Endodermal cell (in vitro differentiated cells): ENCODE data around the gene CNTFR. TPM values are rescaled to one million over a fixed set of nuclear protein-coding genes. Genes with fewer than 3 reads are reported as not detected.
A peak's percentile ranks its signal among the peaks of the same experiment; 100 is the strongest.

ENCODE experiments used
- DNase-seq: peaks from one replicate; pipeline ENCODE4 v3.0.0-alpha.2; 2017
- H3K27ac ChIP-seq: 2 replicates; pipeline ENCODE4 v1.5.1; 2013; ENCODE audit warnings: mild to moderate bottlenecking, low read depth, low read length, moderate library complexity
- H3K27me3 ChIP-seq: 2 replicates; pipeline ENCODE4 v1.6.1; 2013; ENCODE audit warnings: mild to moderate bottlenecking, low read length, moderate library complexity; ENCODE audit not compliant: insufficient read depth, control insufficient read depth, poor library complexity, severe bottlenecking
- H3K36me3 ChIP-seq: 2 replicates; pipeline ENCODE4 v1.7.0; 2013; ENCODE audit warnings: mild to moderate bottlenecking, low read length, moderate library complexity; ENCODE audit not compliant: control insufficient read depth, insufficient read depth
- H3K4me1 ChIP-seq: one replicate; pipeline ENCODE4 v1.7.0; 2013; ENCODE audit warnings: low read length; ENCODE audit not compliant: control insufficient read depth, insufficient read depth
- H3K4me3 ChIP-seq: 2 replicates; pipeline ENCODE4 v1.5.1; 2013; ENCODE audit warnings: mild to moderate bottlenecking, low read length, moderate library complexity
- H3K9ac ChIP-seq: 2 replicates; pipeline ENCODE4 v1.6.1; 2013; ENCODE audit warnings: mild to moderate bottlenecking, low read length, moderate library complexity; ENCODE audit not compliant: poor library complexity, severe bottlenecking; ENCODE audit errors: extremely low read depth
- H3K9me3 ChIP-seq: 2 replicates; pipeline ENCODE4 v1.6.1; 2013; ENCODE audit warnings: mild to moderate bottlenecking, low read length, moderate library complexity; ENCODE audit not compliant: control insufficient read depth
- H3K27ac Mint-ChIP-seq: 2 replicates; pipeline ENCODE4 v1.8.0; 2020; ENCODE audit warnings: mixed read lengths
- H3K27me3 Mint-ChIP-seq: 2 replicates; pipeline ENCODE4 v1.8.0; 2021; ENCODE audit warnings: mild to moderate bottlenecking, mixed read lengths; ENCODE audit not compliant: insufficient read depth
- H3K36me3 Mint-ChIP-seq: 2 replicates; pipeline ENCODE4 v1.8.0; 2020; ENCODE audit warnings: low read depth, mixed read lengths
- H3K4me1 Mint-ChIP-seq: 2 replicates; pipeline ENCODE4 v1.8.0; 2020; ENCODE audit warnings: mixed read lengths
- H3K4me3 Mint-ChIP-seq: 2 replicates; pipeline ENCODE4 v1.8.0; 2020; ENCODE audit warnings: mild to moderate bottlenecking, moderate library complexity, mixed read lengths
- H3K9me3 Mint-ChIP-seq: 2 replicates; pipeline ENCODE4 v1.8.0; 2020; ENCODE audit warnings: mild to moderate bottlenecking, mixed read lengths
- CTCF ChIP-seq: fragments of 200-600 bp; sonication (generic); conservative IDR thresholded peaks from 2 replicates; pipeline ENCODE4 v1.5.0; 2021; ENCODE audit warnings: antibody characterized with exemption, mild to moderate bottlenecking
- WGBS, 2 experiments: methylation state at CpG; one replicate each; pipeline versions ENCODE4 v1.1.5 to v1.1.7; 2013; ENCODE audit warnings: missing lambda C conversion rate in 2 of 2, mixed read lengths in 1 of 2; ENCODE audit not compliant: insufficient coverage in 1 of 2, insufficient read length in 1 of 2; 5-methylcytosine and 5-hydroxymethylcytosine counted together
- total RNA-seq, 2 donors: library from RNA; stranded (reverse); fragmentation: NEBNext Ultra II Directional in 1 of 2; extraction: Animal tissue kit (Norgen Biotek cat#: 25700) in 1 of 2; gene quantifications; 2 replicates in 1 of 2; 3 replicates in 1 of 2; pipeline ENCODE4 v1.2.1, GENCODE V29; 2021

CNTFR gene
- total RNA-seq, 2 donors from 2014 or later, result 0.53 to 1.6 TPM

DNA sequence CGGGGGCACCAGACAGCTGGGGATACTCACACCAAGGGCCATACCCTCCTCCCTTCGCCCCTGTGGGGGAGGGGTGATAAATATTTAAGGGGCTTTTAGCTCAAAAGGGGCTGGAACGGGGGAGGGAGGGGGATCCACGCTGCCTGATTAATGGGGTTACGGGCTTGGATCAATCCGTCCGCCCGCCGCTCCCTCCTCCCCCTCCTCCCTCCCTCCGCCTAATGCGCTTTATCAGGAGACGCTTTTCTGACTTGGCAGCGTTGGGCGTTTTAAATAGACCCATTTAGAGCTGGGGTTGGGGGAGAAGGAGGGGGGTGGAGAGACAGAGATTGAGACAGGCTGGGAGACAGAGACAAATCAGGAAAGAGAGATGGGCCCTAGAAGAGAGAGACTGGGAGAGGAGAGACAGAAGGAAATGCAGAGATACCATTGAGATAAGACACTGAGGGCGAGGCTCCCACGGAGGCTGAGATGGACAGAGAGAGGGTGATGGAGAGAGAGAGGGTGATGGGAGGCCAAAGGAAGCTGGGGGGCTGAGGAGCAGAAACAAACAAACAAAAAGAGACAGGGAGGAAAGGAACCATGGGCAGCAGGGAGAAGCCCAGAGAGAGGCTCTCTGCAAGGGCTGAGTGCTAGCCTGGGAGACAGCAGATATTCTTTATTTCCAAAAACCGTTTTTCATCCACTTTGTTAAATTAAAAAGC lies 10.3 kb downstream of the CNTFR start:
- H3K4me1 ChIP-seq, result peaks cover 8% of the 10 kb centered on the region
- no peaks in the 10 kb centered on the region for H3K9me3 ChIP-seq
- no peak for DNase-seq
- Mint-ChIP-seq H3K4me3 (peak overlapping the region; percentile 56), H3K9me3 (no peaks in the 10 kb centered on the region), H3K4me1 (peaks cover 24% of the 10 kb centered on the region), H3K36me3 (no peaks in the 10 kb centered on the region), H3K27ac (no peak overlapping the region), H3K27me3 (peaks cover 84% of the 10 kb centered on the region)
- H3K36me3 ChIP-seq, result no peaks in the 10 kb centered on the region
- H3K27ac ChIP-seq, result peak overlapping the region; percentile 99
- no peak for TF ChIP-seq CTCF
- 10 to 15% methylated on average over 2 to 15 of the region's 17 CpGs for WGBS, 2 experiments
- no peak overlapping the region for H3K4me3 ChIP-seq
- no peak overlapping the region for H3K9ac ChIP-seq
- H3K27me3 ChIP-seq, result peaks cover 57% of the 10 kb centered on the region

DNA sequence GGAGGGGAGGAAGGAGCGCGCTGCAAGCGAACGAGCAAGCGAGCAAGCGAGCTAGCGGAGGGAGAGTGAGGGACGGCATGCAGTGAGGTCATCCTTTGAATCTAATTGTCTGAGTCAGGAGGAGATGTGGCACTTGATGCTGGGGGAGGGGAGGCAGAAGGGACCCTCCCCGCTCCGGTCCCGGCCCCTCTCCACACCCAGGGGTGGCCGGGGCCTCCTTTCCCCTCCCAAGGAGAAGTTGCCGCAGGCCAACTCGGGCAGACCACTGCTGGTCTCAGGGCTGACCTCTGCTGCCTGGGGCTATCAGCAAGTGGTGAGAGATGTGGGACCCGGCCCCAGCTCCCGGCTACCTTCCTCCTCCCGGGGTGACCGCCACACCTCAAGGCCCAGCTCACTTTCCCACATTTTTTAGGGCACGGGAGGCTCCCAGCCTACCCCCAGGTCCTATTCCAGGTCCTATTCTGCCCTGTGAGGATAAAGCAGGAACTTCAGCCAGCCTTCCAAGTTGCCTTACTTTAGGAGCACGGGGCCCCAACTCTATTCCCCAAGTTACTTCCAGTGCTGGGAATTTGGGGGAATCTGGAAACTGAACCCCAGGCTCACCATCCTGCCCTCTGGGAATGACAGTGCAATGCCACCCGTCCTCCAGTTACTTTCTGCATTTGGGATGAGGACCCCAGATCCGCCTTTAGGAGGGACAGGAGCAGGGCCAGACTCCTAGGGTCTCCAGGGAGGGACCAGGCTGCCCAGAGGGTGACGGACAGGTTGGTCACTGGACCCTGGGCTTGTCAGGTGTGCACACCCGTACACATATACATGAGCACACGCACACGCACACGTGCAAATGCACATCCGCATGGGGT lies 11.1 kb downstream of the CNTFR start:
- 10 to 13% methylated on average over 12 to 28 of the region's 28 CpGs for WGBS, 2 experiments
- H3K36me3 Mint-ChIP-seq, result no peaks in the 10 kb centered on the region
- H3K9ac ChIP-seq, result no peak overlapping the region
- H3K4me1 Mint-ChIP-seq, result peaks cover 24% of the 10 kb centered on the region
- TF ChIP-seq CTCF, result no peak
- H3K9me3 ChIP-seq, result no peaks in the 10 kb centered on the region
- H3K4me1 ChIP-seq, result peaks cover 8% of the 10 kb centered on the region
- H3K27me3 ChIP-seq, result peaks cover 52% of the 10 kb centered on the region
- H3K27ac Mint-ChIP-seq, result no peak overlapping the region
- H3K27me3 Mint-ChIP-seq, result peaks cover 76% of the 10 kb centered on the region
- DNase-seq, result peak; percentile 86
- peak overlapping the region; percentile 99 for H3K27ac ChIP-seq
- H3K9me3 Mint-ChIP-seq, result no peaks in the 10 kb centered on the region
- peak overlapping the region; percentile 53 for H3K4me3 ChIP-seq
- no peaks in the 10 kb centered on the region for H3K36me3 ChIP-seq
- H3K4me3 Mint-ChIP-seq, result peak overlapping the region; percentile 56

DNA sequence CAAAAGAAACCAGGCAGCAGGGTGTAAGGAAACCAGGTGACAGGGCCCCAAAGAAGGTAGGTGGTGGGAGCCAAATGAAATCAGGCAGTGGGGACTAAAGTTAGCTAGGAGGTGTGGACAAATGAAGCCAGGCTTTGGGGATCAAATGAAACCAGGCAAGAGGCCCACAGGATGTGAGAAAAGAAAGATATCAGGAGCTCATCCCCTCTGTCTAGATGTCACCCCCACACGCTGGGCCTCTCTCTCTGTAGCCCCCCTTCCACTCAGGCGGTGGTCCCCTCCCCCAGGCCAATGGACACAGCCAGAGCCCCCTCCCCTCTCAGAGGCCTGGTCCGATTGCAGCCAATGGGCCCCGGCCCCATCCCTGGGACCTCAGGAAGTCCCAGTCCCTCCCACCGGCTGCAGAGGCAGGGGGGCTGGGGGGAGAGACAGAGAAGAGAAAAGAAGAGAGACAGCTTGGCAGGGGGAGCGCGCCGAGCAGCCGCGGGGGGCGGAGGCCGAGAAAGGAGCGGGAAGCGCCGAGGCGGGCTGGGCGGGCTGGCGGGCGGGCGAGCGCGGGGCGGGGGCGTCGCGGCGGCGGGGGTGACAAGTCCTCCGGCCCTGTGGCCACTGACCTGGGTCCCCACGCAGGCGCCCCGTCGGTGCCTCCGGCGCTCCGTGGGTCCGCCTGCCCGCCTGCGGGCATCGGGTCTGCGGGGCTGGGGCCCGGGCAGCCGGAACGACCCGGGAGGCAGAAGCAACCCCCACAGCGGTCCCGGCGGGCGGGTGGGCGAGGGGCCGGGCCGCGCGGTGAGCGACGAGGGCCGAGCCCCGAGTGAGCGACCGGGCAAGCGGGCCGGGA lies 11.9 kb downstream of the CNTFR start:
- TF ChIP-seq CTCF, result no peak
- Histone ChIP-seq H3K4me3 (peak overlapping the region; percentile 53), H3K9me3 (no peaks in the 10 kb centered on the region), H3K4me1 (peaks cover 8% of the 10 kb centered on the region), H3K36me3 (no peaks in the 10 kb centered on the region), H3K9ac (no peak overlapping the region), H3K27me3 (peaks cover 52% of the 10 kb centered on the region), H3K27ac (peak overlapping the region; percentile 99)
- Mint-ChIP-seq H3K4me3 (peak overlapping the region; percentile 56), H3K27ac (no peak overlapping the region), H3K4me1 (peaks cover 24% of the 10 kb centered on the region), H3K9me3 (no peaks in the 10 kb centered on the region), H3K27me3 (peaks cover 70% of the 10 kb centered on the region), H3K36me3 (no peaks in the 10 kb centered on the region)
- peak; percentile 89 for DNase-seq
- WGBS, 2 experiments, result 0 to 3% methylated on average over 17 to 62 of the region's 62 CpGs
